ENCODE data around the gene HLX. TPM values are rescaled to one million over a fixed set of nuclear protein-coding genes. Genes with fewer than 3 reads are reported as not detected.
A peak's percentile ranks its signal among the peaks of the same experiment; 100 is the strongest.

HLX gene
- total RNA-seq, 1 experiment from 2014 or later, result 1.8 TPM

DNA sequence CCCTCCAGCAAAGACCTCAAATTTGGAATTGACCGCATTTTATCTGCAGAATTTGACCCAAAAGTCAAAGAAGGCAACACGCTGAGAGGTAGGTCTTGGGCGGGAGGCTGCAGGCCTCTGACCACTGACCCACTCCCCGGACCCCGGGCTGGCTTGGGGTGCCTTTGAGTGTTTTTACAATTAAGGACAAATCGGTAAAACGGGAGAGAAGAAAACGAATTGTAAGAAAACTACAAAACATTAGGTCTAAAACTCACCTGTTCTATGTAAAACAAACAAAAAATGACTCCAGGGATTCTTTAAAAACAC, 1.1 kb downstream of the HLX start:
- peak overlapping the region; percentile 58 to 75 for H3K4me3 ChIP-seq (replicated peaks in 1 of 2; ENCODE audit: low read depth in 1 of 2, low read length in 2 of 2)
- H3K9me3 ChIP-seq (ENCODE audit: control insufficient read depth in 1 of 2, insufficient read depth in 1 of 2, low read depth in 1 of 2, low read length in 2 of 2), result no peaks in the 10 kb centered on the region
- ChIA-PET CTCF (no interaction called here), POLR2A (no interaction called here), RAD21 (ENCODE audit: low non-redundant PET in 1 of 2, low total read pairs in 2 of 2, uncharacterized antibody in 2 of 2, unreplicated experiment in 2 of 2) (no interaction called here)
- peaks cover 3 to 11% of the 10 kb centered on the region in 2 experiments; a peak in 3 of 4 replicates for H3K4me1 ChIP-seq (ENCODE audit: control insufficient read depth in 1 of 2, insufficient read depth in 2 of 2, low read length in 2 of 2)
- H2AFZ ChIP-seq (ENCODE audit: low read depth, low read length, poor library complexity, severe bottlenecking), result no peak overlapping the region
- intact Hi-C loops (cut with micrococcal nuclease), result no loop called here
- ATAC-seq (no peak), DNase-seq (ENCODE audit: low read depth, low spot score) (no peak)
- no TSS peak for BruUV-seq (replicated peaks)
- no peaks in the 10 kb centered on the region for H3K79me2 ChIP-seq (ENCODE audit: insufficient read depth, low read length)
- peak overlapping the region; percentile 58; the same call in 1 of the 2 replicates for H3K9ac ChIP-seq (ENCODE audit: low read length)
- no peak overlapping the region; the same call in 1 of the 2 replicates for H3K27ac ChIP-seq (ENCODE audit: low read depth, low read length)
- peak overlapping the region; percentile 91 for H3K4me2 ChIP-seq (ENCODE audit: low read length)
- no peak for TF ChIP-seq ZFX (IDR thresholded peaks at IDR 0.05)
- TF ChIP-seq SIN3A (IDR thresholded peaks at IDR 0.05; ENCODE audit: low read depth), result no peak
- 0 out of 2 replicates have a peak, but pooled peaks have one; percentile 12 for TF ChIP-seq EGR1 (IDR thresholded peaks at IDR 0.05; ENCODE audit: low read depth)
- TF ChIP-seq EZH2 (IDR thresholded peaks at IDR 0.05), result no peak
- no peak for TF ChIP-seq CEBPB (IDR thresholded peaks at IDR 0.05; ENCODE audit: low read depth)
- no peaks in the 10 kb centered on the region for H3K36me3 ChIP-seq (ENCODE audit: control insufficient read depth in 1 of 2, insufficient read depth in 2 of 2, low read length in 2 of 2)
- H3K27me3 ChIP-seq (ENCODE audit: insufficient read depth, low read length), result no peaks in the 10 kb centered on the region
- no peaks in the 10 kb centered on the region for H3K9me2 ChIP-seq (ENCODE audit: insufficient read depth)
- H4K20me1 ChIP-seq (ENCODE audit: insufficient read depth), result no peaks in the 10 kb centered on the region

DNA sequence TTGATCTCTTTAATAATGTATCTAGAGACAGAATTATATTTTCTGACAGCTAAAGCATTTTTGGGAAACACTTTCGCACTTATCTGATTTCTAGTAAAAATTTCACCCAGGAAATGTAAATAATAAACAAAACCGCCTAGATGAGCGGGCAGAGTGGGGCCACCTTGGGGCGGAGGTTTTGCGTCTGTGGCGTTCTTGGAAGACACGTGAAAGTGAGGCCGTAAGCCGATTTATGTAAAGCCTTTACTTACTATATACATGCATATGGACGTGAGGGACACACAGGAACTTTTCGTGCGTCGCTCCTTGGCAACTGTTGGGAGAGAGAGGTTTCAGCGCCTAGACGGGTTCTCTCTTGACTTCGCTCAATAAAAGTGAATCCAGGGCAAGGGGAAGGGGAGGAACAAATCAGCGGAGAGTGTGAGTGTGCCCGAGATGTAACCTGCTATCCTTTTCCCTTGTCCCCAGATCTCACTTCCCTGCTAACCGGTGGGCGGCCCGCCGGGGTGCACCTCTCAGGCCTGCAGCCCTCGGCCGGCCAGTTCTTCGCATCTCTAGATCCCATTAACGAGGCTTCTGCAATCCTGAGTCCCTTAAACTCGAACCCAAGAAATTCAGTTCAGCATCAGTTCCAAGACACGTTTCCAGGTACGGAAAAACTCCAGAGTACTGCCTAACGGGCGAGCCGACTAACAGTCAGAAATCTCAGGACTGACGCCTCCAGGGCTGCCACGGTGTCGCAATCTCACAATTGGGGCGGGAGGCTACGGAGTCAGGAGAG, 1.7 kb downstream of the HLX start:
- DNase-seq (ENCODE audit: low read depth, low spot score), result no peak
- Histone ChIP-seq H3K36me3 (ENCODE audit: control insufficient read depth in 1 of 2, insufficient read depth in 2 of 2, low read length in 2 of 2) (no peaks in the 10 kb centered on the region), H3K4me1 (ENCODE audit: control insufficient read depth in 1 of 2, insufficient read depth in 2 of 2, low read length in 2 of 2) (peaks cover 3 to 11% of the 10 kb centered on the region in 2 experiments; a peak in 3 of 4 replicates), H3K9ac (ENCODE audit: low read length) (no peak overlapping the region), H3K79me2 (ENCODE audit: insufficient read depth, low read length) (no peaks in the 10 kb centered on the region), H3K27ac (ENCODE audit: low read depth, low read length) (no peak overlapping the region), H3K4me3 (replicated peaks in 1 of 2; ENCODE audit: low read depth in 1 of 2, low read length in 2 of 2) (no peak overlapping the region; a peak in 1 of 4 replicates), H4K20me1 (ENCODE audit: insufficient read depth) (no peaks in the 10 kb centered on the region), H3K4me2 (ENCODE audit: low read length) (peak overlapping the region; percentile 91), H2AFZ (ENCODE audit: low read depth, low read length, poor library complexity, severe bottlenecking) (no peak overlapping the region), H3K9me3 (ENCODE audit: control insufficient read depth in 1 of 2, insufficient read depth in 1 of 2, low read depth in 1 of 2, low read length in 2 of 2) (no peaks in the 10 kb centered on the region), H3K27me3 (ENCODE audit: insufficient read depth, low read length) (no peaks in the 10 kb centered on the region), H3K9me2 (ENCODE audit: insufficient read depth) (no peaks in the 10 kb centered on the region)
- ChIA-PET RAD21 (ENCODE audit: low non-redundant PET in 1 of 2, low total read pairs in 2 of 2, uncharacterized antibody in 2 of 2, unreplicated experiment in 2 of 2) (no interaction called here), POLR2A (no interaction called here), CTCF (no interaction called here)
- TSS peak; percentile 30 for BruUV-seq (replicated peaks)
- intact Hi-C loops (cut with micrococcal nuclease), result no loop called here
- TF ChIP-seq JUND (IDR thresholded peaks at IDR 0.05), result no peak
- no peak for TF ChIP-seq EZH2 (IDR thresholded peaks at IDR 0.05)
- no peak for TF ChIP-seq SRF (IDR thresholded peaks at IDR 0.05; ENCODE audit: low read depth)
- no peak for TF ChIP-seq POLR2AphosphoS5 (IDR thresholded peaks at IDR 0.05; ENCODE audit: low read depth, low read length)
- no peak for TF ChIP-seq EZH2phosphoT487 (IDR thresholded peaks at IDR 0.05; ENCODE audit: borderline replicate concordance)
- TF ChIP-seq CTCF (IDR thresholded peaks at IDR 0.05 in 2 of 3, conservative IDR thresholded peaks at IDR 0.05 in 1 of 3; ENCODE audit: borderline replicate concordance in 1 of 3, insufficient read depth in 1 of 3, low read depth in 2 of 3, low read length in 2 of 3), result no peak
- TF ChIP-seq SIN3A (IDR thresholded peaks at IDR 0.05; ENCODE audit: low read depth), result no peak
- TF ChIP-seq, protein P1, sequence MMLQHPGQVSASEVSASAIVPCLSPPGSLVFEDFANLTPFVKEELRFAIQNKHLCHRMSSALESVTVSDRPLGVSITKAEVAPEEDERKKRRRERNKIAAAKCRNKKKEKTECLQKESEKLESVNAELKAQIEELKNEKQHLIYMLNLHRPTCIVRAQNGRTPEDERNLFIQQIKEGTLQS (IDR thresholded peaks at IDR 0.05), result no peak
- TF ChIP-seq FOSL1 (IDR thresholded peaks at IDR 0.05; ENCODE audit: low read depth), result no peak
- ATAC-seq, result no peak

All from HCT116 (cell line).